WI38 (cell line): ENCODE results near the gene EGF.

Experiments used
- H3K4me3 ChIP-seq: 2 replicates; pipeline ENCODE4 v1.5.1; 2011; ENCODE audit warnings: low read depth, mild to moderate bottlenecking, control low read depth, low read length
- TF ChIP-seq, protein P1 (sequence below): IDR thresholded peaks from 2 replicates; pipeline ENCODE4 v1.5.1; 2012; ENCODE audit warnings: low read depth, mild to moderate bottlenecking, control low read depth, low read length

Gene EGF

DNA sequence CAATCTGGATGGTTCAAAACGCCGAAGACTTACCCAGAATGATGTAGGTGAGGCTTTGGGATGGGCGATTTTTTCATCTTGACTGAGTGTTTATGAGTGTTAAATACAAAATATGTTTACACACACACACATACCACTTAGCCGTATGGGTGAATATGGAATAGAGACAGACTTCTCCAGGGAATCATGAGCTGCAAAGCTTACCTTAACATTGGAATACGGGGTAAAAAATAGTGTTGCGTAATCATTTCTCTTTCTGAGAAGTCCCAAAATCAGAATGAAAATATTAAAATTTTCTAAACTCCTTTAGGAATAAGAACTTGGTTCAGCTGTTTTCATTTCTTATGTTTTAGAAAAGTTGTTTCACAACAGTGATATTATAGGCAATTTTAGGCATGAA lies 63.5 kb downstream of the EGF start:
- H3K4me3 ChIP-seq, result no peak overlapping the region
- TF ChIP-seq, protein P1, sequence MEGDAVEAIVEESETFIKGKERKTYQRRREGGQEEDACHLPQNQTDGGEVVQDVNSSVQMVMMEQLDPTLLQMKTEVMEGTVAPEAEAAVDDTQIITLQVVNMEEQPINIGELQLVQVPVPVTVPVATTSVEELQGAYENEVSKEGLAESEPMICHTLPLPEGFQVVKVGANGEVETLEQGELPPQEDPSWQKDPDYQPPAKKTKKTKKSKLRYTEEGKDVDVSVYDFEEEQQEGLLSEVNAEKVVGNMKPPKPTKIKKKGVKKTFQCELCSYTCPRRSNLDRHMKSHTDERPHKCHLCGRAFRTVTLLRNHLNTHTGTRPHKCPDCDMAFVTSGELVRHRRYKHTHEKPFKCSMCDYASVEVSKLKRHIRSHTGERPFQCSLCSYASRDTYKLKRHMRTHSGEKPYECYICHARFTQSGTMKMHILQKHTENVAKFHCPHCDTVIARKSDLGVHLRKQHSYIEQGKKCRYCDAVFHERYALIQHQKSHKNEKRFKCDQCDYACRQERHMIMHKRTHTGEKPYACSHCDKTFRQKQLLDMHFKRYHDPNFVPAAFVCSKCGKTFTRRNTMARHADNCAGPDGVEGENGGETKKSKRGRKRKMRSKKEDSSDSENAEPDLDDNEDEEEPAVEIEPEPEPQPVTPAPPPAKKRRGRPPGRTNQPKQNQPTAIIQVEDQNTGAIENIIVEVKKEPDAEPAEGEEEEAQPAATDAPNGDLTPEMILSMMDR, result no peak

DNA sequence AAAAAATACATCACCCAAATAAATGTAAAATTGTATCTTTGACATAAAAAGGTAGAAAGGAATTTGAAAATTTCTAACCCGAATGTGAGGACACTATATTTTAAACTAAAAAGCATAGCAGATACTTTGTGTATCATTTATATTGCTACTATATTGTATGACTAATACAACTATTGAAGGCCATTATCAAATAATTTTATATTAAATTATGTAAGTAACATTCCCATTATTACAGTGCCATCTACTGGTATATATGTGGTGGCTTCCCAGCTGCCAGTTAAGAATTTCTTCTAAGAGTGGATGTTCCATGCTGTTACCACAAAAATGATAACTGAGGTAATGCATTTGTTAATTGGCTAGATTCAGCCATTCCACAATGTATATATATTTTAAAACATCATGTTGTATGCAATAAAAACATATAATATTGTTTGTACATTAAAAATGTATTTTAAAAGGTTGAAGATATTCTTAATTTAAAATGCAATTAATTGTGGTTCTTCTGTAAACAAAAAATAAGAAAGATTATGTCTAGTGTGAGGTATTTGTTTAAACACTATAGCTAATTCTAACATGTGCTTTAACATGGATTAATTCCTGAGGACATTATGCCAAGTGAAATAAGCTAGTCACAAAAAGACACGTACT lies 65.3 kb downstream of the EGF start:
- TF ChIP-seq, protein P1, result peak; percentile 26; the same call in 1 of the 2 replicates
- no peak overlapping the region for H3K4me3 ChIP-seq

DNA sequence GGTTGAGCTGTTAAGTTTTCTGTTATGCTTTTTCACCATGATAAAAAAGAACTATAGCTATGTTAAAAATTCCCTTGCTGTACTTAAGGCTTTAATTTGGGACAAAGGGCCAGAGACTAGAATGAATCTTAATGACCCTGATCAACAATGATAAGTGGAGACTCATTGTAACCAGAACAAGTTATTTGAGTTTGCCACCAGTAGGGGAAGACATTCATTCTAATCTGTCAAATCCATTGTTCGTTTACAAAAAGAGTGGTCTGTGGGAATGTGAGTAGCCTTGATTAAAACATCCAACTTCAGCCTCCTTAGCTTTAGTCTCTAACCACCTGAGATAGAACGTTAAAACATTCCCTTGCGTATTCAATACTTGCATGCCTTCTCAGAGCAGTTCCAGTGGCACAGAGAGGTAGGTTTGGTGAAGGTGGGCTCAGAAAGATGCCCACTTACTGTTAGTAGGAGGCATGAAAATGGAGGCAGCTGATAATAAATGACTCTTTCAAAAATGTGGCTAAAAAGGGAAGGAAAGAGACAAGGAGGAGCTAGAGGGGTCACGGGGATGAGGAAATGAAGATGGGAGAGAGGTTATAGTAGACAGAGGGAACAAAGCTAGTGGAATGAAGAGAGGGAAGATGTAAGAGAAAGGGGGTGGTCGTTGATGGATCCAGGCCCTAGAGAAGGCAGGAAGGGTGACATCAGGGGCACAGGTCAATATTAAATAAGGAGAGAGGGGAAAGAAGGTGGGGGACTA lies 66.2 kb downstream of the EGF start:
- TF ChIP-seq, protein P1, result no peak

DNA sequence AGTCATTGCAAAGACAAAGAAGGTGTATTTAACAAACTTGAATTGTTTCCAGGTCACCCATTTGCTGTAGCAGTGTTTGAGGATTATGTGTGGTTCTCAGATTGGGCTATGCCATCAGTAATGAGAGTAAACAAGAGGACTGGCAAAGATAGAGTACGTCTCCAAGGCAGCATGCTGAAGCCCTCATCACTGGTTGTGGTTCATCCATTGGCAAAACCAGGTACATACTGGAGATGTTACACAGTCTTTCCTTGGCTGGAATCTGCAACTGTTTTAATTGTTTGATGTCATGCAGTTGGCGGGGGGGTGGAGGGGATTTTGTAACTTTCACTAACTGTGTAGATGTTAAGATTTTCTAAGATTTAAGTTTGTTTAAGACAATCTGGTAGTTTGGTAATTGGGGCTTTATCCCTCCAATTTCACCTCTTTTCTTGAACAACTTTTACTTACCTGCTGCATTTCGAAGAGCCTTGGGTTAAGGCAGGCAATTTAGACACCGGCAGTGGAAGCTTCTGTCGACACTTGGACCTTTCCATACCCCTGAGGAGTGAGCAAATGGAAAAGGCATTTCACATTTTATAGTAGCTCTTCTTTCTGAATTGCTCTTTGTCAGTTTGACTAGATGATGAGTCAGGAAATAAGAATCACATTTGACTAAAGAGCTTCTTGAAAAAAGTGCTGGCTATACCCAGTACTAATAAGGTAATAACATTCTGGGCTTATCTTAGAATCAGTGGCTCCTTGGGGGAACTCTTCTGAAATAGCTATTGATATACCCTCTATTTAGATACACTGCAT lies 67.4 kb downstream of the EGF start:
- TF ChIP-seq, protein P1, result no peak
- H3K4me3 ChIP-seq, result no peak overlapping the region

More for the DNA sequence above, 66.2 kb downstream of the EGF start:
- H3K4me3 ChIP-seq, result no peak overlapping the region

DNA sequence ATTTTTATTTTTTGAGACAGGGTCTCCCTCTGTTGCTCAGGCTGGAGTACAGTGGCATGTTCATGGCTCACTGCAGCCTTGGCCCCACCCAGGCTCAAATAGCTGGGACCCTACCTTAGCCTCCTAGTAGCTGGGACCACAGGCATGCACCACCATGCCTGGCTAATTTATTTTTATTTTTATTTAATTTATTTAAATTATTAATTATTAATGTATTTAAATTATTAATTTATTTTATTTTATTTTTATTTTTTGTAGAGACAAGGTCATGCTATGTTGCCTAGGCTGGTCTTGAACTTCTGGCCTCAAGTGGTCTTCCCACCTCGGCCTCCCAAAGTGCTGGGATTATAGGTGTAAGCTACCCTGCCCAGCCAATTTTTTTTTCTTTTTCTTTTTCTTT lies 69.3 kb downstream of the EGF start:
- TF ChIP-seq, protein P1, result no peak
- no peak overlapping the region for H3K4me3 ChIP-seq

DNA sequence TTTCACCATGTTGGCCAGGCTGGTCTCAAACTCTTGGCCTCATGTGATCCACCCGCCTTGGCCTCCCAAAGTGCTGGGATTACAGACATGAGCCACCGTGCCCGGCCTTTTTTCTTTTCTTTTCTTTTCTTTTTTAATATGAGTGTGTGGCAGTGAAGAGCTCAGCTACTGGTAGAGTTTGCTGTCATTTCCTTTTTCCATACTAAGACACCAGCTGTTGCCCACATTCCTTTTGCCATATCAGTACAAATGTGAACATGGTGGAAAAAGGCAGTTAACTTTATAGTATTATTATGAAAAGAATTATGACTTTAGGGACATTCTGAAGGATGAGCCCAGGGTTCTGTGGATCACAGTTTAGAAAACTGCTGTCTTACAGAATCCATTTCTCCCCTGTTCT lies 69.8 kb downstream of the EGF start:
- TF ChIP-seq, protein P1, result no peak
- H3K4me3 ChIP-seq, result no peak overlapping the region
